ENCODE data around the gene PPFIBP2. TPM values are rescaled to one million over a fixed set of nuclear protein-coding genes. Genes with fewer than 3 reads are reported as not detected.

The PPFIBP2 gene
- total and polyA plus RNA-seq, 2 of the 13 experiments (the other 11 are each of a cell fraction or from before 2014, with no cell fraction given) = 15.0 to 52.5 TPM

GRCh38 chr11:7590529-7590928 lies 76.7 kb downstream of the PPFIBP2 start (continued):
- TF ChIP-seq AFF4 (CRISPR knock-in tag; IDR thresholded peaks at IDR 0.05) (no peak), SYNCRIP (IDR thresholded peaks at IDR 0.05; ENCODE audit: insufficient read depth, low read depth, low read length) (no peak)
- TF ChIP-seq, protein P1, sequence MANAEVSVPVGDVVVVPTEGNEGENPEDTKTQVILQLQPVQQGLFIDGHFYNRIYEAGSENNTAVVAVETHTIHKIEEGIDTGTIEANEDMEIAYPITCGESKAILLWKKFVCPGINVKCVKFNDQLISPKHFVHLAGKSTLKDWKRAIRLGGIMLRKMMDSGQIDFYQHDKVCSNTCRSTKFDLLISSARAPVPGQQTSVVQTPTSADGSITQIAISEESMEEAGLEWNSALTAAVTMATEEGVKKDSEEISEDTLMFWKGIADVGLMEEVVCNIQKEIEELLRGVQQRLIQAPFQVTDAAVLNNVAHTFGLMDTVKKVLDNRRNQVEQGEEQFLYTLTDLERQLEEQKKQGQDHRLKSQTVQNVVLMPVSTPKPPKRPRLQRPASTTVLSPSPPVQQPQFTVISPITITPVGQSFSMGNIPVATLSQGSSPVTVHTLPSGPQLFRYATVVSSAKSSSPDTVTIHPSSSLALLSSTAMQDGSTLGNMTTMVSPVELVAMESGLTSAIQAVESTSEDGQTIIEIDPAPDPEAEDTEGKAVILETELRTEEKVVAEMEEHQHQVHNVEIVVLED (CRISPR knock-in tag; IDR thresholded peaks at IDR 0.05; ENCODE audit: borderline replicate concordance) = no peak

DNA sequence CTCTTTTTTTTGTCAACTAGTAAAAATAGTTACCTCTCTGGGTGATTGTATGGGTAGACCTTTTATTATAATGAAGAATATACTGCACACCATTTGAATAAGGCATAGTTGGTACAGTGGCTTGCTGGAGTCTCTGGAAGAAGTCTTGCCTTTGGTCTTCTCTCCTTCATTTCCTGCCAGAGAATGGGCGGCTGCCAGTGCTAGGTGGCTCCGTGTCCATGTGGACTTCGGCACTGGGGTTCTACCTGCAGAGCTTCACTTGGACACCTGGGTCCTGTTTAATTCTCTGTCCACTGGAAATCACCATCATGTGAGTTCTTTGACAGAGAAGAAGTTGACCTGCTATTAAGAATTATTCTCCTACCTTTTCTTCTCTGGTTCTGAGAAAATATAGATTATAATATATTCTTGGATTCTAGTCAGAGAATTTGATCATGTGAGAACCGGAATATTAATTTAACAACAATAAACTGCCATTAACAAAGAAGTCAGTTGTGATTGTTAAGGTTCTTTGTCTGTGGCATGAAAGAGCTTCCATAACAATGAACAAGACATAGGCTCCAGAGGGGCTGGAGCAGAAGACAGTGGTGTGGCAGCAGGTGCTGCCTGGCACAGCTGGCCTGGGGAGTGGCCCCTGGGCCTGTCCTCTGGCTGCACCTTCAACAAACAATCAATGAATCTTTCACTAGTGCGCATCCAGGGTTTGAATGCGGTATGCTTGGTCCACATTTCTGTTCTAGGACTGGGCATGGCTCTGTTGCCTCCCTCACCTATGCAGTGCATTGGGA lies 77.5 kb downstream of the PPFIBP2 start:
- ChIA-PET CTCF (ENCODE audit: low intra/inter-chr PET ratio, low total read pairs) (no interaction called here), POLR2A (no interaction called here)
- WGBS (ENCODE audit: low lambda C conversion rate) = 95% methylated on average over 6 of the region's 6 CpGs
- Histone ChIP-seq H3K79me2 (ENCODE audit: insufficient read depth, low read length) (peaks cover 3% of the 10 kb centered on the region), H4K20me1 (ENCODE audit: insufficient read depth, low read length) (peaks cover 3% of the 10 kb centered on the region; the same call in 1 of the 2 replicates), H3K4me2 (ENCODE audit: low read depth, low read length) (no peak overlapping the region), H2AFZ (ENCODE audit: low read length) (no peak overlapping the region), H3K36me3 (replicated peaks in 1 of 2; ENCODE audit: control insufficient read depth in 1 of 2, insufficient read depth in 2 of 2, low read length in 2 of 2) (peaks cover 8 to 51% of the 10 kb centered on the region in 2 experiments), H3K4me1 (ENCODE audit: insufficient read depth, low read length) (peaks cover 12% of the 10 kb centered on the region), H3K27ac (ENCODE audit: extremely low read length, insufficient read depth, low read length) (no peak overlapping the region), H3K27me3 (ENCODE audit: control insufficient read depth in 1 of 2, insufficient read depth in 2 of 2, low read length in 2 of 2) (no peaks in the 10 kb centered on the region), H3K4me3 (replicated peaks in 1 of 3; ENCODE audit: insufficient read depth in 1 of 3, low read depth in 2 of 3, low read length in 3 of 3) (no peak overlapping the region), H3K9me3 (ENCODE audit: low read length) (no peaks in the 10 kb centered on the region), H3K9ac (ENCODE audit: insufficient read depth, low read depth, low read length) (no peak overlapping the region)
- DNase-seq (ENCODE audit: low spot score) (no peak), ATAC-seq (no peak), FAIRE-seq (no peak)
- intact Hi-C loops (cut with micrococcal nuclease; ENCODE audit: unreplicated experiment) = no loop called here
- no TSS peak for BruUV-seq (replicated peaks)
- in situ Hi-C loops (cut with HindIII; ENCODE audit: extremely low pct_ligation_motif_present, low pct_unique_long_range_greater_than_20kb) = no loop called here
- no peak for TF ChIP-seq NAIF1 (CRISPR knock-in tag; IDR thresholded peaks at IDR 0.05; ENCODE audit: borderline replicate concordance)
- TF ChIP-seq MAZ (IDR thresholded peaks at IDR 0.05; ENCODE audit: borderline replicate concordance, low read depth, low read length) = no peak
- no peak for TF ChIP-seq MAZ (CRISPR knock-in tag; IDR thresholded peaks at IDR 0.05; ENCODE audit: low read depth)
- no peak for TF ChIP-seq HNRNPK (IDR thresholded peaks at IDR 0.05; ENCODE audit: low read depth, low read length, poor library complexity, severe bottlenecking)
- no peak for TF ChIP-seq MEIS1 (CRISPR knock-in tag; IDR thresholded peaks at IDR 0.05; ENCODE audit: borderline replicate concordance)
- TF ChIP-seq ZNF136 (CRISPR knock-in tag; IDR thresholded peaks at IDR 0.05; ENCODE audit: low read depth) = no peak
- TF ChIP-seq ZNF496 (CRISPR knock-in tag; IDR thresholded peaks at IDR 0.05; ENCODE audit: insufficient replicate concordance) = no peak
- TF ChIP-seq SP140L (CRISPR knock-in tag; IDR thresholded peaks at IDR 0.05; ENCODE audit: borderline replicate concordance) = no peak
- TF ChIP-seq U2AF2 (IDR thresholded peaks at IDR 0.05; ENCODE audit: low read depth, low read length) = no peak
- no peak for TF ChIP-seq HNRNPLL (IDR thresholded peaks at IDR 0.05; ENCODE audit: low read depth, low read length, poor library complexity, severe bottlenecking)
- TF ChIP-seq, protein P2, sequence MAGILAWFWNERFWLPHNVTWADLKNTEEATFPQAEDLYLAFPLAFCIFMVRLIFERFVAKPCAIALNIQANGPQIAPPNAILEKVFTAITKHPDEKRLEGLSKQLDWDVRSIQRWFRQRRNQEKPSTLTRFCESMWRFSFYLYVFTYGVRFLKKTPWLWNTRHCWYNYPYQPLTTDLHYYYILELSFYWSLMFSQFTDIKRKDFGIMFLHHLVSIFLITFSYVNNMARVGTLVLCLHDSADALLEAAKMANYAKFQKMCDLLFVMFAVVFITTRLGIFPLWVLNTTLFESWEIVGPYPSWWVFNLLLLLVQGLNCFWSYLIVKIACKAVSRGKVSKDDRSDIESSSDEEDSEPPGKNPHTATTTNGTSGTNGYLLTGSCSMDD (CRISPR knock-in tag; IDR thresholded peaks at IDR 0.05) = no peak
- TF ChIP-seq KMT2A (CRISPR knock-in tag; IDR thresholded peaks at IDR 0.05) = no peak
